Fibroblast of peridontal ligament (primary cell): ENCODE results near the gene COQ3.
A peak's percentile ranks its signal among the peaks of the same experiment; 100 is the strongest.
"Not testable (repeated sequence)": the region's sequence is repeated elsewhere in the genome, so short reads cannot be mapped to it uniquely, and the experiment has no call there.

Source experiments
- DNase-seq: peaks from one replicate; pipeline ENCODE4 v3.0.0-alpha.2; 2010; ENCODE audit errors: extremely low read depth

Gene COQ3

DNA sequence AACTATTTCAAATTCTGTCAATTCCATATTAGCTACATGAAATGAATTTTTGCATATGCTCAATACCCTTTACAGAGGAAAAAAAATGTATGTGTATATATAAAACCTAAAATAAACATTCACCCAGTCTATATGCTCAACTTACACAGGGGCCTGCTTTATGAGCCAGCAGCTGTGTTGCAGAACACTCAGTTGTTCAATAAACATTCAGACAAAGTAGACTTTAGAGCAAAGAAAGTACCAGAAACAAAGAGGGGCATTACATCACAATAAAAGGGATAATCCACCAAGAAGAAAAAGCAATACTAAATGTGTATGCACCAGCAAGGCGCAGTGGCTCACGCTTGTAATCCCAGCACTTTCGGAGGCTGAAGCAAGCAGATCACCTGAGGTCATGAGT lies 9.5 kb downstream of the COQ3 start:
- DNase-seq, result no peak

DNA sequence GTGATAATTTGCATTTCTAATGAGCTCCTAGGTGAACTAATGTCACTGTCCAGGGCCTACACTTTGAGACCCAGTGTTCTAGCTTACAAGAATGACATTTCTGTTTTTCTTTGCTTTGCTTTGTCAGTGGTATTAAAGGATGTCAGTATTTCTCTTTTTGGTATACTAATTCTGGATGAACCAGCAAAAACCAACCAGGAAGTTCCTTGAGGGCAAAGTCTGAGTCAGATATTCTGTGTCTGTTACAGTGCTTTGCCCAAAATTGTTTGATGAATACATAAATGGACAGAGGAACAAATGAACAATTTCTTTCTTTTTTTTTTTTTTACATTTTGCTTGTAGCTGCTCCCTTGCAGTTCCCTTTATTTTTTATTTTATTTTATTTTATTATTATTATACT lies 15.4 kb downstream of the COQ3 start:
- no peak for DNase-seq

DNA sequence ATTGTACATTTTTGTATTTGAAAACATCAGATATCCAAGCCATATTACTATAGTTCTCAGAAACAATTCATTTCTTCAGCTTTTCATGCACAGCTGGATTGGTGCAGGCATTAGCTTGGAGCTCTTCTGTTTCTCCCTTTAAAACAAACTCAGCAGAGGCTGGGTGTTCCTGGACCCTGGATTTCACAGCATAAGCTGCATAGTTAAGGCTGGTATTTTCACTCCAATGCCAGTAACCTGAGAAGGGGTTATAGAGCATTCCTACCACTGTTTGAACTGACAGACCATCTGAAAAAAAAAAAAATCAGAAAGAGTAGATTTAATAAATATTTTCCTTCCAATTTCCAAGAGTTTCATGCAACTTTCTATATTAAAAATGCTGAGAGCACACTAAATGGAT lies 24.5 kb downstream of the COQ3 start:
- no peak for DNase-seq

DNA sequence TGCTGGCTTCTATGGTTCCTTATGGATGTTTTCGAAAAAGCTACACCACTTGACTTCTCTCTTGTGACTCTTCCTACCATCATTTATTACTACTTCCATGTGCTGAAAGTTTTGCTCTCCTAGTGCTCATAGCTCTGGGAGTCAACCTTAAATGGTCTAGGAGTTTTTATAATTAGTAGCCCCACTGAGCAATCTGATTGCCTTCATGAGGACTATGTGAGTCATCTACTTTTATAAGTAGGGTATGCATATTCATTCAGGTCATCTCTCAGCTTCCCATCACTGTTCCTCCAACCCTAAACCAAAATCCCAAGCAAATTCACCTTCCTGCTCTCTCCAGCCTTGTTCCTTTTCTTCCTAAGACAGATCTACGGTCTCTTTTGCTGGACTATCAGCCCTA lies 27.1 kb downstream of the COQ3 start:
- DNase-seq, result no peak

DNA sequence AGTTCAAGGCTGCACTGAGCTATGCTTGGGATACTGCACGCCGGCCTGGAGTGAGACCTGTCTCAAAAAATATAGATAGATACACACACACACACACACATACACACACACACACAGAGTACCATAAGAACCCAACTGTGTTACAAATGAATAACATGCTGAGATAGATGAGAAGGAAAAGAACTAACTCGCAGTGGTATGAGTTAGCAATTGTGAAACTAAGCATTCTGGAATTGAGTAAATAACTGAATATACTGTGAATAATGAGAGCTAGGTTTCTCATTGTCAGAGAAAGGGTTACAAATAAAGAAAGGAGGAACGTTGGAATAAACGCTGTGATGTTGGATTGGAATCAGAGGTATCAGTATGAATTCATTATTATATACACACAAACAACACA lies 30.0 kb downstream of the COQ3 start:
- DNase-seq, result no peak

DNA sequence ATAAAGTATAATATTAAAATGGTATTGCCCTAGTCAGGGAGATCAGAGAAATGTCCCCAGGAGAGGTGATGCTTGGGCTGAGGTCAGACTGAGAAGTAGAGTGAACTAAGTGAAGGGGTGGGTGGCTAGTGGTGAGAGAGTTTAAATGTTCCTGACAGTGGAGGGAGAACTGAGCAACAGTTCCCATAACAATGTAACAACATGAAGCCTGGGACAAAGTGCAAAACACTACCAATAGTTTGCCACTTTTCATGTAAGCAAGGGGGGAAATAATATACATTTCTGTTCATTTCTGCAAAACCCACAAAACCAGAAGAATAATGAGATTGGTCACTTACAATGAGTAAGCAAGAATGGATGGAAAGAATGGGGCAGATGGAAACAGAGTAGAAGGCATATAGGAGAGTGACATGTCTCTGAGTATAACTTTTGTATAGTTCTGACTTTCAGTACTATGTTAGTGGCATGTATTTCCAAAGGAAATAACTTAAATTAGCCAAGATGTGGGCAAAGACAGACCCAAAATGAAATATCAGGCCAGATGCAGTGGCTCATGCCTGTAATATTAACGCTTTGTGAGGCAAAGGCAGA lies 31.2 kb downstream of the COQ3 start:
- DNase-seq, result no peak

DNA sequence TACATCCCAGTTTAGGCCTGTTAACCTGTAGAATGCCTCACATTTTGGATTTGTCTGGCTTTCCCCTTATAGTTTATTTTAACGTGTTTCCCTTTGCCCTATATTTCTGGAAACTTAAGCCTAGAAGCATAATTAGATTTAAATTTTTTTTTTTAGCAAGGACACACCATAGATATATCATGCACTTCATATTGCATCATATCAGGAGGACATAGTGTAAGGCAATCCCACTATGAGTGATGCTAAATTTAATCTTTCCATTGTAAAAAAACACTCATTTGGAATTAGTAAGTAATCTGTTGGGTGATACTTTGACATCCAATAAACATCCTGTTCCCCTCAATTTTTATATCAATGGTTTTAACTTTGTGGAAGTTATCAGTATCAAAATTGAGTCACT lies 34.2 kb downstream of the COQ3 start:
- DNase-seq, result no peak

DNA sequence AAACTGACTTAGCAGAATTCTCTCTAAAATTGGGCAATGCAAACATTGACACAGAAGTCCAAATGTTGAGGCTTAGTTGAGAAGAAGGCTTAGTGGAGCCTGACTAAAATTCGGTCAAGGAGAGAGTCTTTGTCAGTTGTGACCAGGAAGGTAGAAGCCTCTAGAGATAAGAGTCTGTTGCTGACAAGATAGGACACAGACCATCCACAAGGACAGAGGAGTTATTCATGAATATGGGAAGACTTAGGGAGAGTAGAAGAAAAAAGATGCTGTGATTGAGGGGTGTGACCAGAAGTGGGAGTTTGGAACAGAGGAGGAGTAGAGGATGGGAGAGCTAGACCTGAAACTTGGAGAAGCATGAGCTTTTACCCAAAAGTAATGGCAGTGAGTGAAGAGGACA lies 37.4 kb downstream of the COQ3 start:
- DNase-seq, result no peak

DNA sequence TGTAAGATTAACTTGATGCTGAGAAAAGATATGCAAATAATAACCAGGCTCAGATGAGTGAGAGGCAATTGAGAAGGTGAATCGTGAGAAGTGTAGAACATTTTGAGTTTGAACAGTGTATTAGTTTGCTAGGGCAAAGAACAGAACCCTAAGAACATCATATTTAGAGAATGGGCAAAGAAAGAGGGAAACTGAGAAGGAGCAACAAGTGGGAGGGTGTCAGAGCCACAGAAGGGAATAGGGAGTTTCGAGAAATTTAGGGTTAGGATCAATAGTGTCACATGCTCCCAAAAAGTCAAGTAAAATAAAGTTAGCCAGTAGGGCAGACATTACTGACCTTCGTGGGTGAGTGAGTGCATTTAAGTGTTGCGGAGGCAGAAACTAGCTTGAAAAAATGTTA lies 39.0 kb downstream of the COQ3 start:
- no peak for DNase-seq

DNA sequence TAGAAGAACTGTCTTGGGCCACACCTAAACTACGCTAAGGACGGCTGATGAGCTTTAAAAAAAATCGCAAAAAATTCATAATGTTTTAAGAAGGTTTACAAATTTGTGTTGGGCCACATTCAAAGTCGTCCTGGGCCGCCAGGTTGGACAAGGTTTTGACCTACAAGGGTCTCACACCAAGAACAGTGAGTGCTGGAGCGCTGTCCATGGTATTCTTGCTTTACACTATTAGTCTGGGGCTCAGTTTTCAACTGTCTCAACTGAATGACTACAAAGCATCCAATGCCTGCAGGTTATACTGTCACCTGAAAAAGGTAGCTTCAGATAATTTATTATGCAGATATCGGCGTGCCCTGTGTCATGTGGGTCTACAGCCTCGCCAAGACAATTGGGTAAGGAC lies 40.9 kb downstream of the COQ3 start:
- no peak for DNase-seq

DNA sequence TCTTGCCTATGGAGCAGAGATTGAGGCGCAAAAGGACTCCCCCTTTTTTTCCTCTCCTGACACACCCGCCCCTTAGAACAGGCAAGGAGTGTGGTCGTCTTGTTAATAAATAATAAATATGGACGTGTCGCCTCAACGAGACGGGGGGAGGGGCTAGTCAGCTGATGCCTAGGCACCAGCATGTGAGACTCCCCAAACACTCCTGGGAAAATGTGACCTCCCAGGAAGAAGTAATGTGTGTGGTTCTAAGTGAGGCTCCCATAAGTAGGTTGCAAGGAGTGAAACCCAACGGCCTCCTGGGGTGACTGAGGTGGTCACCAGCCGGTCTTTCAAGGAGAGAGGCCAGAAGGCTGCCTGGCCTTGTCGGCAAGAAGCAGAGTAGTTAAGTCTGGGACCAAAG lies 43.4 kb downstream of the COQ3 start:
- DNase-seq, result no peak

DNA sequence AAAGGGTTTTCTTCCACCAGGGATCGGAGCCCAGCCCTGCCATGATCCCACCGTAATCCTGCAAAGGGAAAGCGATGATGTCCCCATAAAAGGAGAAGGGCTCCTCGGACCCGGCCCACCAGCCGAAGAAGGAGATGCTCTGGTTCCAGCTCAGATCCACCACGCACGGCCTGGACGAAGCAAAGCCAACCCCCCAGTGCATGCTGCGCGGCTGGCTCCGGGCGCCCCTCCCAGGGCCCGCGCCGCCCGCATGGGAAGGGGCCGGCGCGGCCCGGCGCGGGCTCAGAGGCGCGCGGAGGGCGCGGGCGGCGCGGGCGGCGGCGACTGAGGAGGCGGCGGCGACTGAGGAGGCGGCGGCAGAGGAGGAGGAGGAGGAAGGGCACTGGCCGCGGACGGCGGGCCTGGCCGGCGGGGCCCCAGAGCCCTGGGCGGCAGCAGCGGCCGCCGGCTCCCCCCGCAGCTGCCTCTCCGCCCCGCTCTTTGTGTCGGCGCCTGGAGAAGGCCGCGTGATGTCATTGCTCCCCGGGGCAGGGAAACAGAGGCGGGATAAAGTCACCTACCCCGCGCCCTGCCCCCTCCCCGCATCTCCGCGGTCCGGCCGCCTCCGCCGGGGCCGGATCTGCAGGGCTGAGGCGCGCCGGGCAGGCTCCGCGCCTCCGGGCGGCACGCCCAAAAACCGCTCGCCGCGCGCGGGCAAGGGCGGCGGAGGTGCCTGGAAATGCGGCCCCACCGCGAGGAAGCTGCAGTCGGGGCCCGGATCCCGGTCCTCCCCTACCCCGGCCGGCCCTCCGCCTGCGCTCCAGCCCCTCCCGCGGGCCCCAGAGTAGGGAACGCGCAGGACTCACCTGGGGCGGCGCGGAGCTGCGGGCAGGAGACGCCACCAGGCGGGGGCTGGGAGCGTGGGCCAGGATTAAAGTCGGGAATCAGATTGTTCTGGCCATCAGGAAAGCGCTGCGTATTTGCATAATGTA lies 44.5 kb downstream of the COQ3 start, which contains the start of gene FAXC:
Gene FAXC (minus strand): TSS at position 504 of the 971 bp plus-strand sequence. CDS start 302 bp downstream, at position 202.
- DNase-seq, result no peak

DNA sequence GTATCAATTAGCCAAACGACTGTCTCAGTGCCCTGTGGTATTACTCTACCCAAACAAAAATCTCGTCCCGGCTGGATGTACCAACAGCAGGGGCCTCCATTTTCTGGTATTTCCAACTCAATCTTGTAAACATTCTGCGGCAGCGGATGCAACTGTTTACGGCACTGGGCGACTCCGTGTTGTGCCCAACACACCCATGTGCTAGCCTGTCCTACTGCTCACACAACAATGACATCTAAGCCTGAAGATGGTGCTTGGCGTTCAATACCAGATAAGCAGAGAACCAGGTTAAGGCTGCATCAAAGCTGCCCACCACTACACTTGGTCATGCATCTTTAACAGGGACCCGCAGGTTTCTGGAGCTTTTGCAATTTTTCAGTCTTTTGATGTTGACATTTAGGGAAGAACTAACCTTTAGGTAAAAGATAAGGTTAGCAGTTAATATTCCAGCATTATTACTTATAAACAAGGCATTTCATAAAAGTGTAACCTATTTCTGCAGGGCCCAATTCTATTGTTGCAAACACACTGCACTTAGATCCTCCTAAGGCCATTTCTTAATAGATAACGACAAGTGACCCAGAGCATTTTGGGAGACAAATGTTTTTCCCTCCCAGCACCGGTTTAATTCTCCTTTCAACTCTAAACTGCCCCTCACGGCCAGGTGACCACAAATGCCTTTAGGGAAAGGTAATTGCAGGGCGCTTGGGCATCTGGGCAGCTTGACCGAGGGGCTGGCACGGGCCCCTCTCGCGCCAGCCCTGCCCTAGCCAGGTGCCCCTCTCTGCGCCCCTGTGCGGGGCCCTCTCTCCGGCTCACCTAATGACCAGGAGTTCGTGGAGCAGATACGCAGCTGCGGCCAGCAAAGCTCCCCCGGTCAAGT lies 45.5 kb downstream of the COQ3 start:
- no peak for DNase-seq

DNA sequence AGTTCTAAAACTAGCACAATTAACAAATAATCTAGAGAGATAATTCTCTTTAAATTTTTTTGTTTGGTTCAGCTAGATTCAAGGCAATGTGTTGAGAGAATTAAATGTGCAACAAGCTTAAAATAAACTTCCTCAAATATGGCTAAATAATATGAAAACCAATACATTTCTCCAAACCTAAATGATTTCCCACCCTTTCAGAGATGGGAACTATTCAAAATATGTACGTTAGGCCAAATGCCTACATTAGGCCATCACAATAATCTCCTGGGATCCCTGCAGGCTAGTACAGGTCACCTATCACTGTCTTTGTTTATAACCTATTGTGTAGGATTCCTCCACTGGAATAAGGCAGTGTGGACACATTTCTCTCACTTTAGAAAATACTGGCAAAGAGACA lies 46.2 kb downstream of the COQ3 start:
- DNase-seq, result no peak

DNA sequence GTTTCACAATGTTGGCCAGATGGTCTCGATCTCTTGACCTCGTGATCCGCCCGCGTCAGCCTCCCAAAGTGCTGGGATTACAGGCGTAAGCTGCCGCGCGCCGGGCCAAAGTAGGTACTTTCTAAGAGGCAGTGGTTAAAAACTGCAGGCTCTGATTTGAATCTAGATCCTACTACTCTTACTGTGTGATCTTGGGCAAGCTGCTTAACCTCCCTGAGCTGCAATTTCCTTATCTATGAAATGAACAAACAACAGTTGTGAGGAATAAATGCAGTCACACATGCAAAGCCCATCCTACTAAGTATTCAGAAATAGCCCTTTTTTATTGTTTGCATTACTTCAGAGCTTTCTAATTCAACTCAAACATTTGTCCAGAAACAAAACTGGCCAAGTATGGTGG lies 47.4 kb downstream of the COQ3 start:
- DNase-seq, result no peak

DNA sequence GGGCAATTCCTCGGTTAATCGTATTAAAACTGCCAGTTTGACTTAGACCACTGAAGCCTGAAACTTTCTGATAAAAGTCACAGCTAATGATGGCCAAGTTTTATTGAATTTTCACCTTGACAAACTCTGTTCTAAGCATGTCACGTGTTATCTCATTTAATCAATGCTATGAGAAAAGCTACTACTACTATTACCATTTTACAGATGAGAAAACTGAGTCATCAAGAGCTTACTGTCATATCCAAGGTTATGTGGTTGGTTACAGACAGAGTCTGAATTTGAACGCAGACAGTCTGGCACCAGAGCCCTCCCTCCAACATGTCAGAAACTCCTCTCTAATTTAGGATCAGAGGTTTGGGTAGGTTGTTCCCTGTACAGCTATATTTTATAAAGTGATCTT lies 48.8 kb downstream of the COQ3 start:
- no peak for DNase-seq

DNA sequence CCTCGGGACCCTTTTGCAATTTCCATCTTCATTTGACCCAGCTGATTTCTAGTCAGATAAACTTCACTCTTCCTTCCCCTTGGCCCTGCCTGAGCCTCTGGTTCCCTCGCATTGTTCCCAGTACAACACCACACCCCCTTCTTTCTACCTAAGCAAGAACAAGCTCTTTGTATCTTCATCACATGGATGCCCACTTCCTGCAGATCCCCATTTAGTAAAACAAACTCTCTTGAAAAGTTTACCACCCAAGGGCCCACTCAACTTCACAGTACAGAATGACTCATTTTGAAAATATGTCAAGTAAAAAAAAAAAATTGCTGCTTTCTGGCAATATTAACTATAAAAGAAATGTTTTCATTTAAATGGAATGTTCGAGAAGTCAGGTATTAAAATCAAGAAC lies 49.7 kb downstream of the COQ3 start:
- DNase-seq, result peak; percentile 42

DNA sequence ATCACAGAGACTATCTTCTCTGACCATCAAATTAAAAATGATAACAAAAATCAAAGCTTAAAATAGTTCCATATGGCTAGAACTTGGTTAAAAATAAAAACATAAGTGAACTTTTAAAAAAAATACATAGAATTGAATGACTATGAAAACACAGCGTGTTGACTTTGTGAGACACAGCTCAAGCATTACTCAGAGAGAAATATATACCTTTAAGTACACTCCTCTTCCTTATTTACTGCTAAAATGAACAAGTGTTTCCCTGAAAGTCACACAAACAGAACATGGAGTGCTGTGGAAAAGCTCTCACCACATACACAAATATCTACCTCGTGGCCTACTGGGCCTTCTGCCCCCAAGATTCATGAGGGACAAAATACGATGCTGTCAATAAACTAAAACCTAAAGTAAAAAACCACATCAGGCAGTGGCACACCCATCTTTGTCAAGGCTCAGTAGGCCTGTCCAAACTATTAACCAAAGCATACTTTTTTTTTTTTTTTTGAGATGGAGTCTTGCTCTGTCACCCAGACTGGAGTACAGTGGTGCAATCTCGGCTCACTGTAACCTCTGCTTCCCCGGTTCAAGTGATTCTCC lies 52.0 kb downstream of the COQ3 start:
- no peak for DNase-seq

DNA sequence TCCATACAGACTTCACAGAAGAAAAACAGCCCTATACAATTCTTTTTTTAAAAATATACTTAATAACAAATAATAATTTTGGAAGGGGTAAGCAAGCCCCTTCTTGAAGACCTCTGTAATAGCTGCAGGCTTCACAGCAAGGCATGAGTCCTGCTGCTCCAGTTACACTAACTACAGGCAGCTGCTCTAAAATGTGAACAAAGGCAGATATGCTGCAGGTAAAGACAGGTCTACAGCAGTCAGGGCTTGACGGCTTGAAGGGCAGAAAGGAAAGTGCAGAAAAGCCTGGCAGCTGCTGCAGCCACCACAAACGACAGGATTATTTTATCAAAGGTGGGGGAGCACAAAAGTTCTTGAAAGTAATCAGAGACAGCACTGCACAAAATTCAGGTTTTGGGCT lies 55.8 kb downstream of the COQ3 start:
- DNase-seq, result no peak

DNA sequence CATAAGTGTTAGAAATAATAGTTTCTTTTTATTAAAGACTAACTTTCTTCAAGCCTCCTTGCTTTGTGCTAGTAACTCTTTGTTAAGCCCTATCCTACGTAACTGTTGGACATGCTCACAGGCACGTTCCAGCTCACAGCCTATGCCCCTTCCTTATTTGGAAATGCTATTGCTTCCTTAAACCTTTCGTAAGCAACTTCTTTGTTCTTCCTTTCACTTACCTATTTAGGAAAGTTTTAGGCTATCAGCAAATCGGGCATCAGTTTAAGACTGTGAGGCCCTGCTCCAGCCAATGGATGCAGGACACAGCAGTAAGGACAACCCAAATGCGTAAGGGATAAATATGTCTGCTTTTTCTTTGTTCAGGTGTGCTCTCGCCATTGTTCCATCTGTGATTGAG lies 58.7 kb downstream of the COQ3 start:
- not testable (repeated sequence) for DNase-seq

DNA sequence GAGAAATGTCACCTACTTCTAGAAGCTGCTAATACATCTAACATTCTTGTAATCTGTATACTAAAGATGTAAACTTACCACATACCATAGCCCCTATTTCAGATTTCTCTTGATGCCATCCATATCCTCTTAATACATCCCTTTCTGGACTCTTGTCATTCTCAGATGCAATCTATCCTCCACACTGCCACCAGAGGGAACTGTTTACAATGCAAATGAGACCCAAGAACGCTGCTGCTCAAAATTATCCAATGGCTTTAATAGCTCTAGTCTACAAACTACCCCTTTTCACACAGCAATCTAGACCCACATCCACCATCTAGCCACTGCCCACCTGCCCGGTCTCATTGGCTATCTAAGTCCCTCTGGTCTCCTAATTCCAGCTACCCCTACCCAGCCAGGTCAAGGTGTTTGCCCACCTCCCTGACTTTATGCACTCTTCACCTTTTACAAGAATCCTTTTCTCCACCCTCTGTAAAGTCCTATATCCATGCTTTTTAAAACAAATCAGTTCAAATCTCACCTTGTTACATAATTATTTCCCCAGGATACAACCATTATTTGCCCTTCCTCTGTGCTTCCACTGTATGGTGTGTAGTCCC lies 59.4 kb downstream of the COQ3 start:
- DNase-seq, result peak; percentile 68

DNA sequence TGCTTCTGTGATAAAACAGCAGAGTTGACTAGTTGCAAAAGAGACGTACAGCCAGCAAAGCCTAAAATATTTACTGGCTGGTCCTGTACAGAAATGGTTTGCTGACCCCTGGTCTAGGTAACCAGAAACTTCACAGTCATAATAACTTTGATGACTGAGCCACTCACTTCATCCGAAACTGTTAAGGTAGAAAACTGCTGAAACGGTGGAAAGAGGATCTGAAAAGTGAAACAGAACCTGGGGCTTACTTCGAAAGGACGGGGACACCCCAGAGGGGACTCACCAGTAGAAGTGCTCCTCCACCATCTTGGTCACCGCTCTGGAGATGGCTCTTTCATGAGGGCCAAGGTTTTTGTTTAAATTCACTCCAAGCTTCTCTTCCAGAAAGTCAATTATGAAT lies 60.9 kb downstream of the COQ3 start:
- DNase-seq, result no peak
